A673 (cell line): ENCODE results near the gene LAMP5. TPM values are rescaled to one million over a fixed set of nuclear protein-coding genes. Genes with fewer than 3 reads are reported as not detected.

Source experiments
- BruUV-seq: library from RNA; stranded (reverse); fragments of 400-500 nt; replicated peaks from 2 replicates; lab custom pipeline; 2021; lab: Mats Ljungman, UMichigan
- CTCF ChIA-PET: fragments of 300-600 bp; sonication (Branson Sonifier 250); formaldehyde crosslinking; loops from one replicate; lab custom pipeline; 2022; ENCODE audit warnings: antibody characterized with exemption; lab: Charles Lee
- POLR2A ChIA-PET: fragments of 300-600 bp; sonication (Branson Sonifier 250); formaldehyde crosslinking; loops from one replicate; lab custom pipeline; 2022; ENCODE audit warnings: antibody characterized with exemption; ENCODE audit not compliant: low non-redundant PET; lab: Charles Lee
- DNase-seq: peaks from one replicate; pipeline ENCODE4 v3.0.0-alpha.2; 2015; ENCODE audit warnings: low spot score
- H3K27ac ChIP-seq: fragments of 200-600 bp; sonication (generic); 2 replicates; pipeline ENCODE4 v1.5.1; 2016; ENCODE audit warnings: mixed run types, low read depth, mild to moderate bottlenecking, mixed read lengths, antibody characterized with exemption, low read length; ENCODE audit not compliant: poor library complexity, severe bottlenecking
- H3K27me3 ChIP-seq: fragments of 200-600 bp; sonication (generic); replicated peaks from 2 replicates; pipeline ENCODE4 v1.6.1; 2017; ENCODE audit warnings: mixed run types, low read depth, mild to moderate bottlenecking, mixed read lengths, antibody characterized with exemption, low read length; ENCODE audit not compliant: insufficient read depth, poor library complexity
- H3K36me3 ChIP-seq: fragments of 200-600 bp; sonication (generic); 2 replicates; pipeline ENCODE4 v1.6.1; 2016; ENCODE audit warnings: mixed run types, mild to moderate bottlenecking, mixed read lengths, antibody characterized with exemption, low read length; ENCODE audit not compliant: insufficient read depth, poor library complexity, severe bottlenecking
- H3K4me1 ChIP-seq: fragments of 200-600 bp; sonication (generic); 2 replicates; pipeline ENCODE4 v1.6.1; 2017; ENCODE audit warnings: mixed run types, mild to moderate bottlenecking, mixed read lengths, antibody characterized with exemption, low read length; ENCODE audit not compliant: insufficient read depth, poor library complexity, severe bottlenecking
- H3K4me3 ChIP-seq: fragments of 200-600 bp; sonication (generic); 2 replicates; pipeline ENCODE4 v1.5.1; 2016; ENCODE audit warnings: low read depth, mixed run types, mild to moderate bottlenecking, mixed read lengths, low read length; ENCODE audit not compliant: poor library complexity, severe bottlenecking
- H3K9me3 ChIP-seq: fragments of 200-600 bp; sonication (generic); 2 replicates; pipeline ENCODE4 v1.6.1; 2016; ENCODE audit warnings: mixed run types, low read depth, mild to moderate bottlenecking, mixed read lengths, antibody characterized with exemption, low read length; ENCODE audit not compliant: poor library complexity, severe bottlenecking
- EZH2 ChIP-seq: fragments of 200-600 bp; sonication (generic); IDR thresholded peaks from 2 replicates; pipeline ENCODE4 v1.6.1; 2017; ENCODE audit warnings: borderline replicate concordance, low read depth, mild to moderate bottlenecking, mixed read lengths, antibody characterized with exemption, low read length; ENCODE audit not compliant: poor library complexity, severe bottlenecking
- intact Hi-C: fragments of 100-400 bp; cut with micrococcal nuclease; formaldehyde crosslinking; loops from one replicate; pipeline ENCODE4 v1.10.0; 2022; ENCODE audit not compliant: unreplicated experiment
- total RNA-seq: library from RNA; stranded (reverse); gene quantifications from 2 replicates; pipeline ENCODE4 v1.2.3, GENCODE V29; 2021
- TF ChIP-seq, protein P1 (sequence below): fragments of 300-800, 200-600 bp; sonication (generic); conservative IDR thresholded peaks from 2 replicates; pipeline ENCODE4 v1.5.1; 2017; ENCODE audit warnings: low read depth, mild to moderate bottlenecking, antibody characterized with exemption, low read length, moderate library complexity, mixed read lengths

LAMP5 gene
- total RNA-seq, 1 experiment from 2014 or later: not detected

DNA sequence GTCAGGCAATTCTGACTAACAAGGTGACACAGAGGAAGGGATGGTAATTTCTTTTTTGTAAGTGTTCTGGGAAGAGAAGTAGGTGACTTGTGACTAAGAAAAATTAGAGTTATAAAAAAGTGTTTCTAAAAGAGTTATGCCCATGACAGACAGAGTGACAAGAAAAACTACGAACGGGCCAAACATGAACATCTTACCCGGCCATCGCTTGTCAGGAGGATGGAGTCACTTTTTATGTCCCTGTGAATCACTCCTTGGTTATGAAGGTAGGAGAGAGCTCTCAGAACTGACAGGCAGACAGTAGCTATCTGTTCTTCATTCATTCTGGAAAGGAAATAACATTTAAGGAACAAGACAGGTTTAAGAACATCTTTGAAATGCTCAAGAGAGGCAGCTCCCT, 43.0 kb downstream of the LAMP5 start:
- TF ChIP-seq EZH2: no peak
- TF ChIP-seq, protein P1, sequence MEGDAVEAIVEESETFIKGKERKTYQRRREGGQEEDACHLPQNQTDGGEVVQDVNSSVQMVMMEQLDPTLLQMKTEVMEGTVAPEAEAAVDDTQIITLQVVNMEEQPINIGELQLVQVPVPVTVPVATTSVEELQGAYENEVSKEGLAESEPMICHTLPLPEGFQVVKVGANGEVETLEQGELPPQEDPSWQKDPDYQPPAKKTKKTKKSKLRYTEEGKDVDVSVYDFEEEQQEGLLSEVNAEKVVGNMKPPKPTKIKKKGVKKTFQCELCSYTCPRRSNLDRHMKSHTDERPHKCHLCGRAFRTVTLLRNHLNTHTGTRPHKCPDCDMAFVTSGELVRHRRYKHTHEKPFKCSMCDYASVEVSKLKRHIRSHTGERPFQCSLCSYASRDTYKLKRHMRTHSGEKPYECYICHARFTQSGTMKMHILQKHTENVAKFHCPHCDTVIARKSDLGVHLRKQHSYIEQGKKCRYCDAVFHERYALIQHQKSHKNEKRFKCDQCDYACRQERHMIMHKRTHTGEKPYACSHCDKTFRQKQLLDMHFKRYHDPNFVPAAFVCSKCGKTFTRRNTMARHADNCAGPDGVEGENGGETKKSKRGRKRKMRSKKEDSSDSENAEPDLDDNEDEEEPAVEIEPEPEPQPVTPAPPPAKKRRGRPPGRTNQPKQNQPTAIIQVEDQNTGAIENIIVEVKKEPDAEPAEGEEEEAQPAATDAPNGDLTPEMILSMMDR: no peak
- intact Hi-C loops: no loop called here
- Histone ChIP-seq H3K4me1 (no peaks in the 10 kb centered on the region), H3K27me3 (no peaks in the 10 kb centered on the region), H3K9me3 (no peaks in the 10 kb centered on the region), H3K4me3 (no peak overlapping the region), H3K36me3 (no peaks in the 10 kb centered on the region), H3K27ac (no peak overlapping the region)
- ChIA-PET POLR2A (no interaction called here), CTCF (no interaction called here)
- no peak for DNase-seq
- BruUV-seq: no TSS peak

DNA sequence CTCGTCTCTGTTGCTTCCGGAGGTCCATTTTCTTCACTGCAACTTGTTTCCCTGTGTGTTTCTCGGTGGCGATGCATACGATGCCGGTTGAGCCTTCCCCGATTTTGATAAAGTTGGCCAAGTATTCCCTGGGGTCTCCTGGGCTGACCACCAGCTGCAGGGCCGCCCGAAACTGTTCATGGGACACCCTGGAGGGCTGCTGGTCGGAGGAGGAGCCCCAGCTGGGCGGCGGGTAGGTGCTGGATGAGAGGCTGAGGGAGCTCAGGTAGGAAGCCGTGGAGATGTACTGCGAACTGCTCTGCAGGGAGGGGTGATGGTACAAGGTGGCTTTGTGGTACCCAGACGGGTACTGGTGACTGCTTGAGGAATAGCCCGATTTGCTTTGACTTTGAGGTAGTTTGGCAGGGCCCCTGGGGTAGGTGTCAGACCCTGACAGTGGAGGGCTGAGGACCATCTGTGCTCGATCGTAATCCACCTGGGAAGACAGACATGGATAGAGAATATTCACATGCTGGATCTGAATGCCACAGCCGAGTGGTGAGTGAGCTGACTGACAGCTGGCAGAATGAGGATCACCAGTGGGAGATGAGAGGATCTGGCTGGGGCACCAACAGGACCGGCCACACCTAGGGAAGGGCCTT, 51.6 kb downstream of the LAMP5 start:
- no peaks in the 10 kb centered on the region for H3K27me3 ChIP-seq
- H3K27ac ChIP-seq: no peak overlapping the region
- no peak overlapping the region for H3K4me3 ChIP-seq
- BruUV-seq: no TSS peak
- intact Hi-C loops: no loop called here
- no peak for TF ChIP-seq EZH2
- TF ChIP-seq, protein P1: no peak
- POLR2A ChIA-PET: no interaction called here
- no peaks in the 10 kb centered on the region for H3K36me3 ChIP-seq
- CTCF ChIA-PET: no interaction called here
- no peak for DNase-seq
- H3K4me1 ChIP-seq: no peaks in the 10 kb centered on the region
- H3K9me3 ChIP-seq: no peaks in the 10 kb centered on the region

DNA sequence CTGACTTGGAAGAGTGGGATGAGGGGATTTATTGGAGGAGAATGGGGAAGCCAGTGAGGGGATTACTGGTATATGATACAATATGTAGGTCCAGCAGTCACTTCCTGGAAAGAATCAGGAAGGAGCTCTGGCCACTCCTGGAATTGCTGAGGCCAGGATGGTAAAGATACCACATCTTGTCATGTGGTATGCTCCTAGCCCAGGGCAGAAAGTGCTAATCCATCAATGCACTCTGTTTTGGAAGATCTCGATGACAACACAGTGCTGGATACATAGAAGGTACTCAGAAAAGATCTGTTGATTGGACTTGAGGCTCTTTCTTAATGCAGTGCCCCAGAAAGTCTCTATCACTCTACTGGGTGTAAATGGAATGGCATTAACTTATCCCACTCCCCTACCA, 52.6 kb downstream of the LAMP5 start:
- H3K4me3 ChIP-seq: no peak overlapping the region
- H3K27me3 ChIP-seq: no peaks in the 10 kb centered on the region
- no peaks in the 10 kb centered on the region for H3K4me1 ChIP-seq
- BruUV-seq: no TSS peak
- ChIA-PET CTCF (no interaction called here), POLR2A (no interaction called here)
- no peaks in the 10 kb centered on the region for H3K36me3 ChIP-seq
- TF ChIP-seq EZH2: no peak
- TF ChIP-seq, protein P1: no peak
- H3K9me3 ChIP-seq: no peaks in the 10 kb centered on the region
- no peak for DNase-seq
- no peak overlapping the region for H3K27ac ChIP-seq
- intact Hi-C loops: no loop called here
